Chondrocyte (in vitro differentiated cells): ENCODE data around the gene RPTOR. TPM values are rescaled to one million over a fixed set of nuclear protein-coding genes. Genes with fewer than 3 reads are reported as not detected.

ENCODE experiments used
- DNase-seq: peaks from one replicate; pipeline ENCODE4 v3.0.0; 2021; ENCODE audit warnings: mixed read lengths, low spot score
- H3K27ac Mint-ChIP-seq: one replicate; pipeline ENCODE4 v1.8.0; 2021; ENCODE audit warnings: mild to moderate bottlenecking, moderate library complexity, mixed read lengths; ENCODE audit not compliant: unreplicated experiment
- H3K27me3 Mint-ChIP-seq: 2 replicates; pipeline ENCODE4 v1.8.0; 2021; ENCODE audit warnings: low read depth, mixed read lengths
- H3K36me3 Mint-ChIP-seq: 2 replicates; pipeline ENCODE4 v1.8.0; 2021; ENCODE audit warnings: low read depth, mixed read lengths
- H3K4me1 Mint-ChIP-seq: 2 replicates; pipeline ENCODE4 v1.8.0; 2021; ENCODE audit warnings: low read depth, mild to moderate bottlenecking, mixed read lengths
- H3K4me3 Mint-ChIP-seq: one replicate; pipeline ENCODE4 v1.8.0; 2021; ENCODE audit warnings: mild to moderate bottlenecking, moderate library complexity, mixed read lengths; ENCODE audit not compliant: unreplicated experiment
- H3K9me3 Mint-ChIP-seq: 2 replicates; pipeline ENCODE4 v1.8.0; 2021; ENCODE audit warnings: low read depth, mixed read lengths
- CTCF ChIP-seq: fragments of 200-600 bp; sonication (generic); IDR thresholded peaks from 2 replicates; pipeline ENCODE4 v1.5.0; 2021; ENCODE audit warnings: antibody characterized with exemption, mild to moderate bottlenecking, moderate library complexity
- total RNA-seq: library from RNA; stranded (reverse); gene quantifications from 3 replicates; pipeline ENCODE4 v1.2.1, GENCODE V29; 2021

The RPTOR gene
- total RNA-seq, 1 donor from 2014 or later, result 30.9 TPM

DNA sequence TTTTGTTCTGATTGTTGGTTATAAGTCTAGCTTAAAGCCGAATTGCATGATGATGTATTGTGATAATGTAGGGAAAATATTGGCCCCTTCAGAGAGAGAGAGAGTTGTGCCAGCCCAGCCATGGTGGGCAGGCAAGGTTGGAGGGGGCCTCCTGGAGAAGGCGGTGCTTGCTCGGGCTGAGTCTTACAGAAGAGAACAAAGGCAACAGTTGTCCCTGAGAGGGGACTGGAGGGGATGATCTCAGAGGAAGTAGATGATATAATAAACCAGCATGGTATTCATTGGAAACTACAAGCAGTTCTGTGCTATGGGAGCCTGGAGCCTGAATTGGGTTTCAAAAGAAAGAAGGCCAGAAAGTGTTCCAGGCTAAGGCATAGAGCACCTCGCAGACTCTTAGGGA lies 173.8 kb downstream of the RPTOR start:
- no peak for DNase-seq
- Mint-ChIP-seq H3K27me3 (no peaks in the 10 kb centered on the region), H3K27ac (no peak overlapping the region), H3K4me3 (no peak overlapping the region), H3K9me3 (no peaks in the 10 kb centered on the region), H3K36me3 (peaks cover 1% of the 10 kb centered on the region), H3K4me1 (peaks cover 34% of the 10 kb centered on the region)
- no peak for TF ChIP-seq CTCF

GRCh38 chr17:80719449-80719848 lies 174.8 kb downstream of the RPTOR start:
- no peak for TF ChIP-seq CTCF
- H3K4me1 Mint-ChIP-seq, result peaks cover 42% of the 10 kb centered on the region
- H3K27me3 Mint-ChIP-seq, result no peaks in the 10 kb centered on the region

DNA sequence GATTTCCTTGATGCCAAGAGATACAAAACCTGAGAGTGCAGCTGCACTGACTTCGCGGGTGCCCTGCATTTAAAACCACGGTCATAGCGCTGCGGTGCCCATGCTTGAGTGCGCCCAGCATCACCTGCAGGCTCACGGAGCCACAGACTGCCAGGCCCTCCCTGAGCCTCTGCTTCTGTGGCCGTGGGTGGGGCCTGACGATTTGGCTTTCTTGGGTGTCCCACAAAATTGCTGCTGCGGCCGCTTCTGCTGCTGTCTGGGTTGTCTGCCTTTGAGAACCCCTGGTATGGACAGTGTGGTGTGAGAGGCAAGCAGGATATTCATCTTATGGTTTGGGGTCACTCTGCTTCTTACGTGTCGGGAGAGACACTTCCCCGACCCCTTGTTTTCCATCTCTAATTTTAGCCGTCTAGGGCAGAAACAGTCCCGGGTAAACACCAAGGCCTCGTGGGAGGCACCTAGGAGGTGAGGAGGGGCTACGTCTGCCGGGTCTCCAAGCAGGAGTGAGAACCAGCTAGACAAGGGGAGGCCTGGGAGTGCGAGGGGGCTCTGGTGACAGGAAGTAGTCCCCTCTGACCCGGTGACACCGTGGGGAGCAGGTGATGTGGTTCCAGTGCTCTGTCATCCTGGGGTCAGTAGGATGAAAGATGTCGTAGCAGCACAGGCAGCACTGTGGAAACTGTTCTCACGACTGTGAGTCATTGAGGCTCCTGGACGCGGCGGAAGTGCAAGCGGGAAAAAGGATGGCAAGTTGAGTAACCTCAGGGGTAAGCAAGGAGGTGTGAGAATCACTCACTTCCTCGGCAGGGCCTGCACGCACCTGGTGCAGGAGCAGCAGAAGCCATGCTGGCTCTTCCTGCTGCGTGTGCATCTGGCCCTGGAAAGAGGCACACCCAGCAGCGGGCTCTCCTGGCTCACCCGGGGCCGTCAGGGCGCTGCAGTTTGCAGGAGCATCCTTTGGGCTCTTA lies 176.3 kb downstream of the RPTOR start:
- no peak for TF ChIP-seq CTCF
- Mint-ChIP-seq H3K27ac (peak overlapping the region; percentile 90), H3K27me3 (no peaks in the 10 kb centered on the region), H3K36me3 (no peaks in the 10 kb centered on the region), H3K9me3 (peaks cover 6% of the 10 kb centered on the region), H3K4me1 (peaks cover 57% of the 10 kb centered on the region), H3K4me3 (peak overlapping the region; percentile 28)
- no peak for DNase-seq

More at GRCh38 chr17:80719449-80719848, 174.8 kb downstream of the RPTOR start:
- H3K4me3 Mint-ChIP-seq, result no peak overlapping the region
- no peak overlapping the region for H3K27ac Mint-ChIP-seq
- H3K9me3 Mint-ChIP-seq, result peaks cover 2% of the 10 kb centered on the region
- DNase-seq, result no peak
- H3K36me3 Mint-ChIP-seq, result peaks cover 1% of the 10 kb centered on the region

DNA sequence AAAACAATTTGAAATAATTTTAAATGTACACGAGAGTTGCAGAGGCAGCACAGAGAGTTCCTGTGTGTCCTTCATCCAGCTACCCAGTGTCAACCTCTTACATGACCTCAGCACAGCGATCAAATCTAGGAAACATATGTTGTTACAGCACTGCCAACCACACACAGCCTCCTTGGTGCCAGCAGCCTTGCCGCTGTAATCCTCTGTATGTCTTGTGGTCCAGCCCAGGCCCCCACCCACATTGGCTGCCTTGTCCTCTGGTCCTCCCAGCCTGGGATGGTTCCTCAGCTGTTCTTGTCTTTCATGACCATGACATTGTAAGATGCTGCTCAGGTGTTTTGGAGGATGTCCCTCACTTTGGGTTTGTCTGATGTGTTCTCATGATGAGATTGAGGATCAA lies 178.0 kb downstream of the RPTOR start:
- no peak for DNase-seq
- Mint-ChIP-seq H3K27ac (no peak overlapping the region), H3K4me1 (peaks cover 68% of the 10 kb centered on the region), H3K4me3 (no peak overlapping the region), H3K36me3 (no peaks in the 10 kb centered on the region), H3K27me3 (no peaks in the 10 kb centered on the region), H3K9me3 (peaks cover 6% of the 10 kb centered on the region)
- TF ChIP-seq CTCF, result no peak

DNA sequence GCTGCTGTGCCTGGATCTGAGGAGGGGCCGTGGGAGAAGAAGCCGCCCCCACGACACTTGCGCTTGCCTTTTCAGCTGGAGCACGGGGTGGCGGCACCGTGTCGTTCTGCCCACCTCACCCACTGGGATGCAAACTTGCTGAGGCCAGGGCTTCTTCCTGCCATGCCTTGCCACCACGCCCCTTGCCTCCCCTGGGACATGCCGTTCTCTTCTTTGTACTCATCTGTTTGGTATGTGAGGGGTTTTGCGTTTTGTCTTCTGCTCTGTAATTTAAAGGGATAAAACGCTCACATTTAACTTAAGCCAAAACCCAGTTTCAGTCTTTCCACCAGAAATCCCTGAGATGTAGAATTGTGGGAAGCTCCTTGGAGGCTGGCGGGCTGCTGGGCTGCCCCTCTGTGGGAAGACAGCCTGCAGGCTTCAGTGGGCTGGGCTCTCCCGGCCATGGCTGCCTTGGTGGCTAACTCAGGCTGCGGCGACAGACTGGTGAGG lies 180.2 kb downstream of the RPTOR start:
- no peak for TF ChIP-seq CTCF
- no peak for DNase-seq
- Mint-ChIP-seq H3K36me3 (no peaks in the 10 kb centered on the region), H3K9me3 (peaks cover 6% of the 10 kb centered on the region), H3K4me3 (peak overlapping the region; percentile 64), H3K27ac (peak overlapping the region; percentile 90), H3K27me3 (no peaks in the 10 kb centered on the region), H3K4me1 (peaks cover 71% of the 10 kb centered on the region)
